H1 (cell line): ENCODE measurements around the gene SH3PXD2A. TPM values are rescaled to one million over a fixed set of nuclear protein-coding genes. Genes with fewer than 3 reads are reported as not detected.

Experiments
- EP300 ChIP-seq, 2 experiments: IDR thresholded peaks; 1 replicate in 1 of 2; 2 replicates in 1 of 2; pipeline ENCODE4 v1.6.1; 2011 to 2012; ENCODE audit warnings: low read depth in 2 of 2, low read length in 2 of 2, mild to moderate bottlenecking in 2 of 2, borderline replicate concordance in 1 of 2, inconsistent platforms in 1 of 2, moderate library complexity in 1 of 2
- GABPA ChIP-seq: IDR thresholded peaks from 2 replicates; pipeline ENCODE4 v1.6.1; 2011; ENCODE audit warnings: mild to moderate bottlenecking, low read length, moderate library complexity, borderline replicate concordance; ENCODE audit not compliant: insufficient read depth
- ZNF274 ChIP-seq: IDR thresholded peaks from 2 replicates; pipeline ENCODE4 v1.7.0; 2012; ENCODE audit warnings: low read length, borderline replicate concordance; ENCODE audit errors: extremely low read depth
- polyA plus RNA-seq, 7 experiments: library from polyadenylated mRNA; depleted of rRNA in 3 of 7; stranded (reverse) in 5 of 7; unstranded in 2 of 7; fragments of >200 nt in 5 of 7; fragments of 200-250 nt in 2 of 7; gene quantifications; 1 replicate in 5 of 7; 2 replicates in 1 of 7; 4 replicates in 1 of 7; pipeline versions ENCODE4 v1.2.1 to v1.2.3, GENCODE V29; 2011 to 2013; ENCODE audit warnings: missing spikeins in 2 of 7, mixed read lengths in 2 of 7
- total RNA-seq: library from RNA; stranded (reverse); fragmentation: NEBNext Ultra II Directional; extraction: Animal tissue kit (Norgen Biotek cat#: 25700); gene quantifications from 2 replicates; pipeline ENCODE4 v1.2.1, GENCODE V29; 2021

Gene SH3PXD2A
- total and polyA plus RNA-seq, 2 of the 8 experiments (the other 6 are each of a cell fraction or from before 2014, with no cell fraction given), result 5.4 to 16.3 TPM

DNA sequence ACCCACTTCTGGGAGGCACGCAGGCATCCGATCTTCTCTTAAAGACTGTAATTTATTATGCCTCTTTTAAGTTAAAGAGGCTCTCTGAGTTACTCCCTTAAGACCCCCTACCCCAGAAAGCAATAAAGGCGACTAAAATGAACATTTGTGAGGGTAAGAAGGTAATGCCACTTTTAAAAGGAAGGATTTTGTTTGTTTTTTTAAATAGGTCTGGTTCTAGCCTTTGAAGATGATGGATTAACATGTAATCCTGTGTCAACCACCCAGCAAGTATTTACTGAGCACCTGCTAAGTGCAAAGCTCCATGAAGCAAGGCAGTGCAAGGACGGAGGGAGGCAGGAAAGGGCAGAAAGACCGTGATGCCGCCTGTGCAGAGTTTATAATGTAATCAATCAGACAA, 26.1 kb downstream of the SH3PXD2A start (continued):
- TF ChIP-seq GABPA, result no peak
- TF ChIP-seq EP300 (IDR thresholded peaks at IDR 0.05; ENCODE audit: borderline replicate concordance in 1 of 2, low read depth in 2 of 2, low read length in 2 of 2), result no peak
- TF ChIP-seq ZNF274, result no peak
